Uterus (tissue), 4 donors: Measurements from ENCODE around the gene ARHGEF6. TPM values are rescaled to one million over a fixed set of nuclear protein-coding genes. Genes with fewer than 3 reads are reported as not detected.

Source experiments
- DNase-seq, 2 donors: peaks; one replicate each; pipeline ENCODE4 v3.0.0-alpha.2; 2019 to 2020
- H3K27ac ChIP-seq, 2 donors: fragments of 200-600 bp; sonication (generic); 1 replicate in 1 of 2; 2 replicates in 1 of 2; pipeline ENCODE4 v1.5.1; 2016 to 2018
- H3K27me3 ChIP-seq, 2 donors: fragments of 200-600 bp; sonication (generic); one replicate each; pipeline ENCODE4 v1.5.1; 2018 to 2019; ENCODE audit warnings: control low read depth in 1 of 2
- H3K36me3 ChIP-seq, 2 donors: fragments of 200-600 bp; sonication (generic); one replicate each; pipeline ENCODE4 v1.5.1; 2019; ENCODE audit warnings: control low read depth in 1 of 2
- H3K4me1 ChIP-seq, 2 donors: fragments of 200-600 bp; sonication (generic); one replicate each; pipeline ENCODE4 v1.5.1; 2018 to 2019; ENCODE audit warnings: control low read depth in 1 of 2
- H3K4me3 ChIP-seq, 2 donors: fragments of 200-600 bp; sonication (generic); 1 replicate in 1 of 2; 2 replicates in 1 of 2; pipeline ENCODE4 v1.5.1; 2018 to 2019; ENCODE audit warnings: mild to moderate bottlenecking in 1 of 2
- H3K9me3 ChIP-seq, 2 donors: fragments of 200-600 bp; sonication (generic); one replicate each; pipeline ENCODE4 v1.5.1; 2019; ENCODE audit warnings: control low read depth in 1 of 2
- CTCF ChIP-seq, 4 experiments: fragments of 200-600 bp in 2 of 4; fragments of 450-650 bp in 2 of 4; sonication (generic) in 2 of 4; IDR thresholded peaks; one replicate each; pipeline ENCODE4 v1.5.1; 2016 to 2019; ENCODE audit warnings: antibody characterized with exemption in 4 of 4, mild to moderate bottlenecking in 2 of 4, moderate library complexity in 1 of 4
- POLR2A ChIP-seq, 2 donors: fragments of 450-650 bp; IDR thresholded peaks; one replicate each; pipeline ENCODE4 v1.6.1; 2016; ENCODE audit warnings: antibody characterized with exemption in 2 of 2, mild to moderate bottlenecking in 1 of 2, moderate library complexity in 1 of 2
- intact Hi-C: fragments of 100-400 bp; cut with DNase I; formaldehyde crosslinking; loops from one replicate; pipeline ENCODE4 v1.15.1; 2023; ENCODE audit warnings: low total_unique reads
- total RNA-seq, 4 donors: library from RNA; depleted of rRNA in 3 of 4; stranded (reverse); fragments of >200 nt in 3 of 4; gene quantifications; one replicate each; pipeline versions ENCODE4 v1.1.0 to v1.2.4, GENCODE V29; 2014 to 2023
- donor health status: DM: yes; HTN: yes; CAD: no.

The ARHGEF6 gene
- total RNA-seq, 4 donors from 2014 or later: 19.7 to 26.9 (median 24.7) TPM

- Histone ChIP-seq H3K9me3 (no peaks in the 10 kb centered on the region), H3K36me3 (no peaks in the 10 kb centered on the region), H3K27me3 (no peaks in the 10 kb centered on the region), H3K4me3 (no peak overlapping the region), H3K27ac (no peak overlapping the region), H3K4me1 (no peaks in the 10 kb centered on the region)
- no peak for DNase-seq
- no peak for TF ChIP-seq POLR2A (IDR thresholded peaks at IDR 0.05)
- no peak for TF ChIP-seq CTCF (IDR thresholded peaks at IDR 0.05)
- intact Hi-C loops: no loop called here
Observed at GRCh38 chrX:136679531-136679930, 101.2 kb downstream of the ARHGEF6 start.

GRCh38 chrX:136674270-136674985, 106.3 kb downstream of the ARHGEF6 start:
- Histone ChIP-seq H3K27ac (no peak overlapping the region), H3K4me3 (no peak overlapping the region), H3K27me3 (no peaks in the 10 kb centered on the region), H3K9me3 (no peaks in the 10 kb centered on the region), H3K36me3 (no peaks in the 10 kb centered on the region), H3K4me1 (no peaks in the 10 kb centered on the region)
- TF ChIP-seq POLR2A (IDR thresholded peaks at IDR 0.05) (no peak), CTCF (IDR thresholded peaks at IDR 0.05) (no peak)
- intact Hi-C loops: no loop called here
- DNase-seq: no peak

GRCh38 chrX:136671006-136671610, 109.6 kb downstream of the ARHGEF6 start:
- H3K36me3 ChIP-seq: no peaks in the 10 kb centered on the region

GRCh38 chrX:136667446-136668168, 113.1 kb downstream of the ARHGEF6 start:
- no peak for DNase-seq
- H3K4me1 ChIP-seq: no peaks in the 10 kb centered on the region
- TF ChIP-seq CTCF (IDR thresholded peaks at IDR 0.05) (no peak), POLR2A (IDR thresholded peaks at IDR 0.05) (no peak)
- H3K27me3 ChIP-seq: no peaks in the 10 kb centered on the region
- H3K9me3 ChIP-seq: no peaks in the 10 kb centered on the region
- intact Hi-C loops: no loop called here
- H3K36me3 ChIP-seq: no peaks in the 10 kb centered on the region
- no peak overlapping the region for H3K27ac ChIP-seq
- no peak overlapping the region for H3K4me3 ChIP-seq

More at GRCh38 chrX:136671006-136671610, 109.6 kb downstream of the ARHGEF6 start:
- Histone ChIP-seq H3K27me3 (no peaks in the 10 kb centered on the region), H3K27ac (no peak overlapping the region), H3K4me1 (no peaks in the 10 kb centered on the region), H3K9me3 (no peaks in the 10 kb centered on the region), H3K4me3 (no peak overlapping the region)
- TF ChIP-seq POLR2A (IDR thresholded peaks at IDR 0.05) (no peak), CTCF (IDR thresholded peaks at IDR 0.05) (no peak)
- no peak for DNase-seq
- intact Hi-C loops: no loop called here

GRCh38 chrX:136666088-136666487, 114.6 kb downstream of the ARHGEF6 start:
- no peak for DNase-seq
- no peaks in the 10 kb centered on the region for H3K4me1 ChIP-seq
- no peaks in the 10 kb centered on the region for H3K9me3 ChIP-seq
- no peak overlapping the region for H3K4me3 ChIP-seq
- H3K27me3 ChIP-seq: no peaks in the 10 kb centered on the region
- intact Hi-C loops: no loop called here
- H3K27ac ChIP-seq: no peak overlapping the region
- no peaks in the 10 kb centered on the region for H3K36me3 ChIP-seq
- TF ChIP-seq CTCF (IDR thresholded peaks at IDR 0.05): no peak
- no peak for TF ChIP-seq POLR2A (IDR thresholded peaks at IDR 0.05)
